ENCODE measurements around the gene ALKBH3.

The ALKBH3 gene

DNA sequence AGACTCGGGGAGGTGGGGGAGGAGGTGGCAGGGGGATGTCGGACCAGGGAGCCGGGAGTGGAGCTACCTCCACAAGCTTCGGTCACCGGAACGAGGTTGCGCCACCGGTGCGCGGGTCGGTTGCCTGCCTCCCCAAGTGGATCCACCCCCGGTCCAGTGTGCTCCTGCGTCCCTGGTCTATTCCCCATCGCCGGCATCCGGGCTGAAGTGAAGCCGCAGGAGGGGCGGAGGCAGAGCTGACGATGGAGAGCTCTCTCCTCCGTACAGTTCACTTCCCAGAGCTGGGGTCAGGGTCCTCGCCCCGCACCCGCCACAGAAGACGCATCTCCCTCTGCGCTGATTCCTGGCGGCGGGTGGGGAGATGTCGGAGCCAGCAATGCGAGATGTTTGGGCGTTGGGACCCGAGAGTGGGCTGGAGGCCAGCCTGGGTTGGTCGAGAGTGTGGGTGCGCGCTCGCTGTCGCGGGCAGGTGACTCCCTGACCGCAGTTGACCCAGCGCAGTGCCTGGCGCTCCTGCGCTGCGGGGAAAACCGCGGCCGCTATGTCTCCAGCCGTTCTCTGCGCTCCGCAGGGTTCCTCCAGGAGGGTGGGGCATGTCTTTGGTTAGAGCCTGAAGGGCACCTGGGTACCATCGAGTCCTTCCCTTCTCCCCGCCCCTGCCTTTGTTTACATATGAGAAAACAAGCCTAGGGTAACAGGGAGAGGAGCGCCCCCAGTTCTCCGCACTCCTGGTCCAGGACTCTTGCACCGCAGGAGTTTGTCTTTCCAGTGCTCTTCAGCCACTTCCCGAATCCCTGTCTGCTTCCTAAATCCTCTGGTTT is 63.5 kb downstream of the ALKBH3 start:
- no peak overlapping the region for H2AFZ ChIP-seq (ENCODE audit: low read depth, low read length)
- H2AK5ac ChIP-seq (ENCODE audit: low read length, severe bottlenecking): no peak overlapping the region
- H3K4me2 ChIP-seq (ENCODE audit: low read length, poor library complexity, severe bottlenecking): no peak overlapping the region
- H3K4ac ChIP-seq (ENCODE audit: low read depth in 1 of 2, low read length in 2 of 2): peak overlapping the region; percentile 1 to 6
- no peak overlapping the region for H2BK15ac ChIP-seq (ENCODE audit: low read depth, poor library complexity, severe bottlenecking)
- peaks cover 24% of the 10 kb centered on the region for H3K4me1 ChIP-seq (ENCODE audit: control insufficient read depth, insufficient read depth, low read depth, low read length)
- H4K91ac ChIP-seq (ENCODE audit: low read length): no peak overlapping the region
- no peak overlapping the region for H2BK120ac ChIP-seq (ENCODE audit: low read depth, low read length)
- H3K27me3 ChIP-seq (ENCODE audit: control insufficient read depth in 1 of 2, insufficient read depth in 1 of 2, low read length in 2 of 2): peaks cover 0 to 75% of the 10 kb centered on the region in 2 experiments
- H2BK12ac ChIP-seq (ENCODE audit: low read length in 2 of 2): peak overlapping the region; percentile 21 to 52
- no peak overlapping the region for H2BK5ac ChIP-seq (ENCODE audit: low read depth, low read length, poor library complexity, severe bottlenecking)
- H3K9me3 ChIP-seq (ENCODE audit: control insufficient read depth, low read length): no peaks in the 10 kb centered on the region
- H3K9ac ChIP-seq (ENCODE audit: low read length): peak overlapping the region; percentile 93
- DNase-seq: no peak
- H3K79me1 ChIP-seq (replicated peaks; ENCODE audit: low read length, poor library complexity, severe bottlenecking): no peaks in the 10 kb centered on the region
- H3K4me3 ChIP-seq (ENCODE audit: insufficient read depth in 1 of 2, low read depth in 1 of 2, low read length in 2 of 2): peak overlapping the region in 1 of 2 experiments; percentile 91
- peak overlapping the region in 1 of 2 experiments; percentile 4 for H3K14ac ChIP-seq (ENCODE audit: low read length in 2 of 2)
- peak overlapping the region; percentile 36 for H4K8ac ChIP-seq (ENCODE audit: low read length)
- H3K23ac ChIP-seq (ENCODE audit: low read length in 2 of 2): no peak overlapping the region
- no peaks in the 10 kb centered on the region for H3K36me3 ChIP-seq (ENCODE audit: control insufficient read depth in 1 of 2, insufficient read depth in 2 of 2, low read depth in 1 of 2, low read length in 2 of 2)
- 6% methylated on average over 27 of the region's 54 CpGs for WGBS
- H3K27ac ChIP-seq (ENCODE audit: low read length, poor library complexity, severe bottlenecking): no peak overlapping the region
- H3K18ac ChIP-seq (ENCODE audit: low read depth in 1 of 2, low read length in 2 of 2): peak overlapping the region; percentile 14 to 38

DNA sequence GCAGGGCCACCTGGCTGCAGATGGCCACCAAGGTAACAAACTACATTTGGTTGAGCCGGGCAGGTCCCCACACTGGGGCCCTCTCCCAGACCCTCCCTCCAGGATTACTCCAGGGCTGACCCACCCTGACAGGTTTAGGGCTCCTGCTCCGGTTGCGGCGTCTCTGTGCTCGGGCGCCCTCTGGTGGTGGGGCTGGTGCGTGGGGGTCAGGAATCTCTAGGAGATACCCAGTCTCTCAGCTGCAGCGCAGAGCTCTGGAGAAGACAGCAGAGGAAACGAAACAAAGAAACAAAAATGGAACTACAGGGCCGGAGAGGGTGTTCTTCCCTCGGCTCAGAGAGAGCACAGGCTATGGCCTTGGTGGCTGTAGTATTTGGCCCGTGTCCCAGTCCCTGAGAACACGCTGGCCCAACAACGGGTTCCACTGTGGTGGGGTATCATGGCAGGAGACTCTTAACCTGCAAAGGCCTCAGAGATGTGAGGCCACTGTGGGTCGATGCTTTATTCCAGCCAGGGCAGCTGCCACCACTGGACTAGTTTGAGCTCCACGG is 64.2 kb downstream of the ALKBH3 start:
- no peak overlapping the region for H2AK5ac ChIP-seq (ENCODE audit: low read length, severe bottlenecking)
- H2BK120ac ChIP-seq (ENCODE audit: low read depth, low read length): no peak overlapping the region
- no peak overlapping the region for H3K14ac ChIP-seq (ENCODE audit: low read length in 2 of 2)
- DNase-seq: peak; percentile 75
- H2BK15ac ChIP-seq (ENCODE audit: low read depth, poor library complexity, severe bottlenecking): no peak overlapping the region
- no peak overlapping the region for H4K91ac ChIP-seq (ENCODE audit: low read length)
- 46% methylated on average over 16 of the region's 16 CpGs for WGBS
- H3K9ac ChIP-seq (ENCODE audit: low read length): peak overlapping the region; percentile 93
- H3K27ac ChIP-seq (ENCODE audit: low read length, poor library complexity, severe bottlenecking): no peak overlapping the region
- no peaks in the 10 kb centered on the region for H3K9me3 ChIP-seq (ENCODE audit: control insufficient read depth, low read length)
- H2AFZ ChIP-seq (ENCODE audit: low read depth, low read length): no peak overlapping the region
- H3K36me3 ChIP-seq (ENCODE audit: control insufficient read depth in 1 of 2, insufficient read depth in 2 of 2, low read depth in 1 of 2, low read length in 2 of 2): no peaks in the 10 kb centered on the region
- no peak overlapping the region for H2BK12ac ChIP-seq (ENCODE audit: low read length in 2 of 2)
- peak overlapping the region in 1 of 2 experiments; percentile 91 for H3K4me3 ChIP-seq (ENCODE audit: insufficient read depth in 1 of 2, low read depth in 1 of 2, low read length in 2 of 2)
- H3K23ac ChIP-seq (ENCODE audit: low read length in 2 of 2): no peak overlapping the region
- no peak overlapping the region for H3K4me2 ChIP-seq (ENCODE audit: low read length, poor library complexity, severe bottlenecking)
- H3K4me1 ChIP-seq (ENCODE audit: control insufficient read depth, insufficient read depth, low read depth, low read length): peaks cover 24% of the 10 kb centered on the region
- no peaks in the 10 kb centered on the region for H3K79me1 ChIP-seq (replicated peaks; ENCODE audit: low read length, poor library complexity, severe bottlenecking)
- no peak overlapping the region for H3K4ac ChIP-seq (ENCODE audit: low read depth in 1 of 2, low read length in 2 of 2)
- H3K27me3 ChIP-seq (ENCODE audit: control insufficient read depth in 1 of 2, insufficient read depth in 1 of 2, low read length in 2 of 2): peaks cover 0 to 75% of the 10 kb centered on the region in 2 experiments
- no peak overlapping the region for H2BK5ac ChIP-seq (ENCODE audit: low read depth, low read length, poor library complexity, severe bottlenecking)
- no peak overlapping the region for H4K8ac ChIP-seq (ENCODE audit: low read length)
- H3K18ac ChIP-seq (ENCODE audit: low read depth in 1 of 2, low read length in 2 of 2): peak overlapping the region; percentile 14 to 37

DNA sequence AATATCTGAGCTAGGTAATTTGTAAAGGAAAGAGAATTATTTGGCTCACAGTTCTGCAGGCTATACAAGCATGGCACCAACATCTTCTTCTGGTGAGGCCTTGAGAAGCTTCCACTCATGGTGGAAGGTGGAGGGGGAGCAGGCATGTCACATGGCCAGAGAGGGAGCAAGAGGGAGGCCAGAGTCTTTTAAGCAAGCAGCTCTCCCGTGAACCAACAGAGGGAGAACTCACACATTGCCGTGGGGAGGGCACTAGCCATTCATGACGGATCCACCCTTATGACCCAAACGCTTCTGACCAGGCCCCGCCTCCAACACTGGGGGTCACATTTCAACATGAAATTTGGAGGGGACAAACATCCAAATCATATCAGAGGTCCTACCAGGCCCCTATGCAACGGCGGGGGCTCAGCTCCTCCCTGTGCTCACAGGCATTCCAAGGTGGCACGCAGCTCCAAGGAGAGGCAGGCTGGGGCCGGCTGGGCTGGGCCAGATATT is 66.4 kb downstream of the ALKBH3 start:
- peak; percentile 88 for DNase-seq
- peaks cover 0 to 70% of the 10 kb centered on the region in 2 experiments for H3K27me3 ChIP-seq (ENCODE audit: control insufficient read depth in 1 of 2, insufficient read depth in 1 of 2, low read length in 2 of 2)
- no peak overlapping the region for H3K4me2 ChIP-seq (ENCODE audit: low read length, poor library complexity, severe bottlenecking)
- 48% methylated on average over 9 of the region's 9 CpGs for WGBS
- no peaks in the 10 kb centered on the region for H3K36me3 ChIP-seq (ENCODE audit: control insufficient read depth in 1 of 2, insufficient read depth in 2 of 2, low read depth in 1 of 2, low read length in 2 of 2)
- no peaks in the 10 kb centered on the region for H3K79me1 ChIP-seq (replicated peaks; ENCODE audit: low read length, poor library complexity, severe bottlenecking)
- no peak overlapping the region for H2BK15ac ChIP-seq (ENCODE audit: low read depth, poor library complexity, severe bottlenecking)
- H2AK5ac ChIP-seq (ENCODE audit: low read length, severe bottlenecking): no peak overlapping the region
- no peak overlapping the region for H3K14ac ChIP-seq (ENCODE audit: low read length in 2 of 2)
- no peak overlapping the region for H4K8ac ChIP-seq (ENCODE audit: low read length)
- no peak overlapping the region for H2BK120ac ChIP-seq (ENCODE audit: low read depth, low read length)
- no peak overlapping the region for H2BK5ac ChIP-seq (ENCODE audit: low read depth, low read length, poor library complexity, severe bottlenecking)
- H4K91ac ChIP-seq (ENCODE audit: low read length): no peak overlapping the region
- peak overlapping the region in 1 of 2 experiments; percentile 60 for H3K18ac ChIP-seq (ENCODE audit: low read depth in 1 of 2, low read length in 2 of 2)
- H3K4ac ChIP-seq (ENCODE audit: low read depth in 1 of 2, low read length in 2 of 2): no peak overlapping the region
- H3K9me3 ChIP-seq (ENCODE audit: control insufficient read depth, low read length): no peaks in the 10 kb centered on the region
- H2BK12ac ChIP-seq (ENCODE audit: low read length in 2 of 2): peak overlapping the region in 1 of 2 experiments; percentile 54
- H2AFZ ChIP-seq (ENCODE audit: low read depth, low read length): no peak overlapping the region
- H3K23ac ChIP-seq (ENCODE audit: low read length in 2 of 2): peak overlapping the region in 1 of 2 experiments; percentile 32
- peak overlapping the region; percentile 18 for H3K9ac ChIP-seq (ENCODE audit: low read length)
- peaks cover 22% of the 10 kb centered on the region for H3K4me1 ChIP-seq (ENCODE audit: control insufficient read depth, insufficient read depth, low read depth, low read length)
- no peak overlapping the region for H3K27ac ChIP-seq (ENCODE audit: low read length, poor library complexity, severe bottlenecking)
- no peak overlapping the region for H3K4me3 ChIP-seq (ENCODE audit: insufficient read depth in 1 of 2, low read depth in 1 of 2, low read length in 2 of 2)

DNA sequence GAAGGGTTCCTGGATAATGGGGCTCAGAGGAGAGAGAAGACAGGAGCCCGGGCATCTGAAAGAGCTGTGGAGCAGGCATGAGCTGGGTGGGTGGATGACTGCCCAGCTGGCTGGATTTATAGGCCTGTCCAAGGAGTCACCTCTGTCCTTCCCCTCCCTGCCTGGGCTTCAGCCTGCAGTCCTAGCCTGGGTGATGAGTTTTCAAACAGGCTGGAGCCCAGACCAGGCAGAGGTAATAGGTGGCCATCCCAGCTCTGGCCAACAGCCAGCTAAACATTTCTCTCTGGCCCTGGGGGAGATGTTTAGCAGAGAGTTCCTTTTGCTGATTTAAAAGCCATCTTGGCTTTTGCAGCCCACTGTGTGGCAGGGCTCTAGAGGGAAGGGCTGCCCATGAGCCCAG is 67.2 kb downstream of the ALKBH3 start:
- no peaks in the 10 kb centered on the region for H3K36me3 ChIP-seq (ENCODE audit: control insufficient read depth in 1 of 2, insufficient read depth in 2 of 2, low read depth in 1 of 2, low read length in 2 of 2)

More for the DNA sequence above, 67.2 kb downstream of the ALKBH3 start:
- Histone ChIP-seq H4K8ac (ENCODE audit: low read length) (no peak overlapping the region), H3K9ac (ENCODE audit: low read length) (peak overlapping the region; percentile 18), H3K27me3 (ENCODE audit: control insufficient read depth in 1 of 2, insufficient read depth in 1 of 2, low read length in 2 of 2) (peaks cover 0 to 73% of the 10 kb centered on the region in 2 experiments), H3K4me3 (ENCODE audit: insufficient read depth in 1 of 2, low read depth in 1 of 2, low read length in 2 of 2) (no peak overlapping the region), H3K18ac (ENCODE audit: low read depth in 1 of 2, low read length in 2 of 2) (peak overlapping the region in 1 of 2 experiments; percentile 9), H4K91ac (ENCODE audit: low read length) (no peak overlapping the region), H3K4me2 (ENCODE audit: low read length, poor library complexity, severe bottlenecking) (no peak overlapping the region), H2BK15ac (ENCODE audit: low read depth, poor library complexity, severe bottlenecking) (peak overlapping the region; percentile 38), H3K14ac (ENCODE audit: low read length in 2 of 2) (peak overlapping the region in 1 of 2 experiments; percentile 49), H2AK5ac (ENCODE audit: low read length, severe bottlenecking) (no peak overlapping the region), H3K23ac (ENCODE audit: low read length in 2 of 2) (no peak overlapping the region), H2BK12ac (ENCODE audit: low read length in 2 of 2) (no peak overlapping the region), H3K4me1 (ENCODE audit: control insufficient read depth, insufficient read depth, low read depth, low read length) (peaks cover 17% of the 10 kb centered on the region), H2BK5ac (ENCODE audit: low read depth, low read length, poor library complexity, severe bottlenecking) (no peak overlapping the region), H3K9me3 (ENCODE audit: control insufficient read depth, low read length) (no peaks in the 10 kb centered on the region), H2AFZ (ENCODE audit: low read depth, low read length) (no peak overlapping the region), H3K27ac (ENCODE audit: low read length, poor library complexity, severe bottlenecking) (no peak overlapping the region), H2BK120ac (ENCODE audit: low read depth, low read length) (no peak overlapping the region), H3K79me1 (replicated peaks; ENCODE audit: low read length, poor library complexity, severe bottlenecking) (no peaks in the 10 kb centered on the region), H3K4ac (ENCODE audit: low read depth in 1 of 2, low read length in 2 of 2) (peak overlapping the region in 1 of 2 experiments; percentile 81)
- 73% methylated on average over 1 of the region's 1 CpG for WGBS
- no peak for DNase-seq

Measured in mesenchymal stem cell (in vitro differentiated cells and primary cell).